LoVo (cell line): ENCODE data around the gene SALL1.

Source experiments
- DNase-seq: peaks from one replicate; pipeline ENCODE4 v3.0.0-alpha.2; 2016; ENCODE audit warnings: low spot score

Gene SALL1

DNA sequence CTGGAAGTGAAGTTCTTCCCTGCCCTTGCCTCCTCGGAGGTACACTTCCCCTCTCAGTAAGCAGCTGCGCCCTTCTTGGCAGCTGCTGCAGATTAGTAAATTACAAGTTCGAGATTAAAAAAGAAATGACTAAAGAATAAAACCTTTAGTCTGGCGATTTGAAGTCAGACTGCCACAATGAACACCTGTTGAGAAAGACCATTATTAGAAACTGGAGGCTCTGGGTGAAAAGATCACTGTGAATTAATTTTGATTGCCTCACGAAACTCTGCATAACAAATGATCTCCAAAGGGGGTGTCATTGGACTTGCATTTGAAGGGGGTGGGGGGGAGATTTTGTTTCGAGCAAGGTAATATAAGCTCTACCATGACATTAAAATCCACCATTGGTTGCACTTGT is 39.3 kb downstream of the SALL1 start:
- DNase-seq, result no peak

DNA sequence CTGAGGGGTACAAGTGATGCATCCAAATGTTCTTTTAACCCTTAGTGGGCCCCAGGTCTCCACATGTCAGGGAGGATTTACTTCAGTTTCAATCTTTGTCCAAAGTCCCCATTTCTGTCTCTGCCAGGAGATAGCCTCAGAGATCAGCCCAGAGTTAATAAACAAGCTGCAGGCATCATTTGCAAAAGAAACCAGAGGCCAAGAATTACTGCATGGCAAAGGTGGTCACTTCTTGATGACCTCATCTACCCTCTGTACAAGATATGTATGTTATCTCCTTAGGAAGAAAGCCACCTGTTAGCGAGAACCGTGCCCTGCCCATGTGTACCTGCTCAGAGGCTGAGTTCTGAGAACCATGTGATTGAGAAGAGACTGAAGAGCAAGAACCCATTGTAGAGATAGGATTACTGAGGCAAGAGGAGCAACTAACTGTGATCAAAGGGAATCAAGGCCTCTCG is 40.3 kb downstream of the SALL1 start:
- DNase-seq, result no peak

DNA sequence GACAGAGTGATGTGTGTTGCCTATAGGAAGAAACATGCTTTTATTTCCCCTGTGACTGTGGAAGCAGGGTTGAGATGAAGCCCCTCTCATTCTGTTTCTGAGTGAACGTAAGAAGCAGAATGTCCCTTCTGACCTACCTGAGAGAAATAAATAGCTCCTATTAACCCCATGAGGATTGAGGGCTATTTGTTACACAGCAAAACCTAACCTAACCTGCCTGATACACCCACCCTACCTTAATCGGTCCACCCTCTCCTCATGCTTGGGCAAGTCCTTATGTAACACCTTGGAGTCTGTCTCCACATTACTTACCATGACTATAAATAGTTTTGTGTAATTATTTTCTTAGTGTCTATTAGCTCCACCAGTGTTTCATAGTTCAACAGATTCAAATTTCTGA is 41.9 kb downstream of the SALL1 start:
- no peak for DNase-seq

- no peak for DNase-seq
Observed at GRCh38 chr16:51107742-51108141, 43.3 kb downstream of the SALL1 start.

DNA sequence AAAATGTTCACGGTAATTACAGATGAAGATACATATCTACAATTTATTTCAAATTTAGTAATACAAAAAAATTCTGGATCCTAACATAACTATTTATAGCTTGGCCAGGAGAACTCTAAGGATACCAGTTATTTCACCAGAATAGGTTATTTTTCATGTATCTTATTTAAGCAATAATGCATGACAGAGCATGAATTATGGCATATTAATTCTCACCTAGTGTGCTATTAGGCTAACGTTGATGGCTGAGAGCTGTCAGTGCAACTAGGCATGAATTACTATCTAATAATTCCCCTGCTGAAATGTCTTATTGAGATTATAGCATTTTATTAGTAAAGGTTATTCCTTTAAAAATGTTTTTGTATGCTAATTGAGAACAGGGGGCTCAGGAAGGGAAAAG is 44.5 kb downstream of the SALL1 start:
- DNase-seq, result no peak

DNA sequence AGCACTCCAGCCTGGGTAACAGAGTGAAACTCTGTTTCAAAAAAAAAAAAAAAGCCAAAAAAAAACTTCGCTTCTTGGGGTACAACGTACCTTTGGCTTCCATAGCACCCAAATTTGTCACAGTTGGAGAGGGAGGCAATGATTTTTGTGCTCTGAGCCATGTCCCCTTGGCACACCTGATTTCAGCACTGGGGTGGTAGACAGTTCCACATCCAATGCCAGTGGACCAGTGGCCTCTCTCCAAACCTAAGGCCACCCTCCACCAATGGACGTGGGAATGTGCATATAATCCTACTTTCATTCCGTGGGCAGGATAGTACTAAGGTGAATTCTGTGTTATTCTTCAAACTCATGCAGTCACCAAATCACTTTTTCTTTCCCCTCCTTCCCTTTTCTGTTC is 47.5 kb downstream of the SALL1 start:
- no peak for DNase-seq

- no peak for DNase-seq
Observed at GRCh38 chr16:51097729-51098128, 53.3 kb downstream of the SALL1 start.

DNA sequence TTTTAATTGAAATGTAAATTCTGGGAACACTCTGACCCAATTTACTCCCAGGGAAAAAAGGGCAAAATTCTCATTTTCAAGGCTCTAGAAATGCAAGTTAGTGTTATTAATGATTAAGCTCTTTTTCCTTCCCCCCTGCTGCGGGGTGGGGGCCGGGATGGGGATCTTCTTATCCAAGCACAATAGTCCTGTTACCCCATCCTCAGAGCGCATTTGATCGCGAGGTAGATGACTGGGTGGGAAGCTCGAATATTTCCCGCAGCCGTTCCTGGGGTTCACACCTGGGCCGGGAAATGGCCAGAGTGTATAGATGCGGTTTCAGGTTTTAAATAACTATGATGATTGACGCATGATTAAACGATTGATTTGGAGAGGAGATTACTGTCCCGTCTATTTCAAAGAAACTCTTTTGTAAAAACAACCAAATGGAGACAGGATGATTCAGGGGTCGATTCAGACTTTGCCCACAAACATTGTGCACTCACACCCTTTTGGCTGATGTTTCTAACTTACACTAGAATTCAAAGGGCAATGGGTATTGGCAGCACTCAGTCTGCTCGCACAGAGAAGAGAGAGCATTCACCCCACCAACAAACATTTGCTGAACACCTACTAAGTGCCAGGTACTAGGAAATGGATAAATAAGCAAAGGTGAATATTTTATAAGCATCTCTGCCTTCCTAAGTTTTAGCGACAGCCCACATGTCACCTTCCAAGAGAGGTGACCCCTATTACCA is 55.0 kb downstream of the SALL1 start:
- DNase-seq, result no peak

DNA sequence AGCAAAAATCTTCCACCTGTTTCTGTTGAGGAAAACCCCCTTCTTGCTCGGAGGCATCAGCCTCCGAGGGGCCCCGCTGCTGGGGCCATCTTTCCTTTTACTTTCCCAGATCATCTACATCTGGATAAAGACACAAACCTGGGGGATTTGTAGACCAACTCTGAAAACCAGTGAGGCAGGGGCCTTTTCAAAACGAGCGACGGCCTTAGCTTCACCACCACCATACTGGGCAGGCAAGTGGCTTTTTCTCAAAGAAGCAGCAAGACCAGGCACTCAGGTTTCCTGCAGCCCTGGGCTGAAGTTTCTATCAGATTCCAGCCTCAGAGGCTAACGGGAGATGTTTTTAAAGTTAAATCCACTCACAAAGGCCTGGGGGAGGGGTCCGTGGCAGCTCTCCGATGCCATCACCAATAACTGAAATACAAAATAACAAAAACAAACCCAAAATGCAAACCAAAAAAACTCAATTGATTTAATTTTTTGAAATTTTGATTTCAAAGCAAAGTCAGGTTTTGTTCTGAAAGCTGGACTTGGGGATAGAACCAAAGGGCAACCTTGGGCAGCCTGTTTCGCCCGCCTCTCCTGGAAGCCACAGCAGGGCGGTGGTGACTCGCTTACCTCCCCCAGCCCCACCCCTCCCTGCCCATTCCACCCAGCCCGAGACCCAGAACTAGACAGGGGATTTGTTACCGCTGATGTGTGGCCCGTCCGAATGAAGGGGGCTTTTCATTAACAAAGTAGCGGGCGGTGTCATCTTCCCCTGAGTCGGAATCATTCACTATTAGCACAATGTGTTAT is 55.8 kb downstream of the SALL1 start:
- no peak for DNase-seq

- no peak for DNase-seq
Observed at GRCh38 chr16:51093726-51094280, 57.3 kb downstream of the SALL1 start.
